HG02642 (cell line): ENCODE data around the gene PRKAR2B.

Source experiments
- ATAC-seq: cut with Tn5 transposase; IDR thresholded peaks from one replicate; pipeline ENCODE4 v1.9.1; 2021; ENCODE audit warnings: mild to moderate bottlenecking; ENCODE audit not compliant: unreplicated experiment, poor library complexity

PRKAR2B gene

GRCh38 chr7:107170051-107170915 lies 125.8 kb downstream of the PRKAR2B start:
- no peak for ATAC-seq

- ATAC-seq = no peak
Observed at GRCh38 chr7:107171496-107171895, 127.0 kb downstream of the PRKAR2B start.

DNA sequence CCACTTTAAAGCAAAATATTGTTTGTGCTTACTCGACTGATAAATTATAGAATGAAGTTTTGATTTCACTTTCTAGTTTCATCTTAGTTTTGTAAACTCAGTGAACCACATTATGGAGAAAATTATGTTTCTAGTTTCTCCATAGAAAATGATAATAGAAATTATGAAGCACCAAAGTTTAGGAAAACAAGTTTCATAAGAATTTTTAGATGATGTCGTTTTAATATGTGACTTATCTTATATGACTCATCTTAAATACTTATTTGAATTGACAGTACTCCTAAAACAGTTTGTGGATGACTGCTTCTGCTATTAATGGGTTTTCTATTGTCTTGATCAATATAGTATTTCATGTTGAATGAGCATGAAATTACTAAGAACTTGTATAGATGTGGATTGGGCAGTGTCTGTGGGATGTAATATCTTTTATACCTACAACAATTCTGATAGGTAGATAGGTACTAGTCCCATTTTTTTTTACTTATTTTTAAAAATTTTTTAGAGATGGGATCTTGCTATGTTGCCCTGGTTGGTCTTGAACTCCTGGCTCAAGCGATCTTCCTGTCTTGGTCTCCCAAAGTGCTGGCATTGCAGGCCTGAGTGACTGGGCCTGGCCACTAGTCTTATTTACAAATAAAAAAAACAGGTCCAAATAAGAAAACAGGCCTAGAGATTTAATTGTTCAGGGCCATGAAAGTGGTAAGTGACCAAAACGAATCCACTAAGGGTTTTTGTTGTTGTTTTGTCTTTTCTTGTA lies 127.9 kb downstream of the PRKAR2B start:
- ATAC-seq = no peak

- ATAC-seq = no peak
Observed at GRCh38 chr7:107173191-107173590, 128.7 kb downstream of the PRKAR2B start.

- peak; percentile 56 for ATAC-seq
Observed at GRCh38 chr7:107173691-107174406, 129.3 kb downstream of the PRKAR2B start.

GRCh38 chr7:107179326-107180164 lies 135.0 kb downstream of the PRKAR2B start:
- no peak for ATAC-seq

- no peak for ATAC-seq
Observed at GRCh38 chr7:107180378-107180777, 135.9 kb downstream of the PRKAR2B start.

GRCh38 chr7:107181172-107181571 lies 136.7 kb downstream of the PRKAR2B start:
- no peak for ATAC-seq

DNA sequence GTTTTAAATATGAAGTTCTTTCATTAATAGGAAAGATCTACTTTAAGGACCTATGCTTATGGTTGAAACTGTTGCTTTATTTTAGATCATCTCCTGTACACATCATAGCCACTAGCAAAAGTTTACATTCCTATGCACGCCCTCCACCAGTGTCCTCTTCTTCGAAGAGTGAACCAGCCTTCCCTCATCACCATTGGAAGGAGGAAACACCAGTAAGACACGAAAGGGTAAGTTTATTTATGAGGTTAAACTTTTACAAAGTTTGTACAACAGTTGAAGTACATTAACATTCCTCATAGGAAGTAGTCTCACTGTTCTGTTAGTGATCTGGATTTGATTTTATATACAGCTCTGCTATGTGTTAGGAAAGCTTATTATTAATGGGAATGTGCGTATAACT lies 141.2 kb downstream of the PRKAR2B start:
- no peak for ATAC-seq

DNA sequence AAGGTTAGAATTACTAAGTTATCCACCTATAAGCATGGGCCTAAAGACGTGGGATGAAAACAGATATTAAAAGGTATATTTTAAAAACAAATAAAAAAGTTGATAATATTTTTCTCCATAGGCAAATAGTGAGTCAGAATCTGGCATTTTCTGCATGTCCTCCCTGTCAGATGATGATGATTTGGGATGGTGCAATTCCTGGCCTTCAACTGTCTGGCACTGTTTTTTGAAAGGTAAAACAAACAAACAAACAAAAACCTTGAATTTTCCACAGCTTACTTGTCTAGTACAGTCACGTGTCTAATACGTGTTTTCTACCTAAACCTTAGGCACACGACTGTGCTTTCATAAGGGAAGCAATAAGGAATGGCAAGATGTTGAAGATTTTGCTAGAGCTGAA lies 141.7 kb downstream of the PRKAR2B start:
- ATAC-seq = no peak

DNA sequence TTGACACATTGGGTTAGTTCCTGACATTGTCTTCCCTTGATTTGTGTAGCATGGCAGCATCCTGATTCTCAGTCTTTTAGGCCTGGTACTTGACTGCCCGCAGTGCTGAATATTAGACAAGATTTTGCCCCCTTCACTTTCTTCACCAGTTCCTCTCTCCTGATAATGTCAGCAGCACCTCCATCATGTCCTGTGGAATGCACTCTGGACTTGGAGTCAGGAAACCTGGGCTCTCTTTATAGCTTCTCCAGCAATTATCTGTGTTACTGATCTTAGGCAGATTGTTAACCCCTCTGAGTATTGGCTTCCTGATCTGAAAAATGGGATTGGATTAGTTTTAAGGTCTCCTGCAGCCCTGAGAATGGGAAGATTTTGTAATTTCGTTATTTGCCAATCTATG lies 143.3 kb downstream of the PRKAR2B start:
- ATAC-seq = no peak

GRCh38 chr7:107190090-107190489 lies 145.6 kb downstream of the PRKAR2B start:
- ATAC-seq = no peak

DNA sequence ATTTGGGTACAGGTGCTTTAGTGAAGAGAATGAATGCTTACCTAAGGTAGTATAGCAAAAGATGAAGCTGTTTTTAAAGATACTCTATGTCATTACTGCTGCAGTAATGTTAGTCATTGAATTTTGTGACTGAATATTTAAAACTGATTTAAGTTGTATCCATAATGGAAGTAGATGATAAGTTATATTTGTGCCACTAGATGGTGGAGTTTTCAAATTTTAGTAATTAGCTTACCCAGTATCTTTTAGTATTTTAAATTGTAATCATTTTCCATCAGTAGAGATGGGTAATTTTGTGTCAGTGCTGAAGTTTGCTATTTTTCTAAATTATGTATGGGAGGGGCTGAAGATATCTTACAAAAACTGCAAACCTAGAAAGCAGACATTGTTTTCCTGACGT lies 149.5 kb downstream of the PRKAR2B start:
- ATAC-seq = no peak

DNA sequence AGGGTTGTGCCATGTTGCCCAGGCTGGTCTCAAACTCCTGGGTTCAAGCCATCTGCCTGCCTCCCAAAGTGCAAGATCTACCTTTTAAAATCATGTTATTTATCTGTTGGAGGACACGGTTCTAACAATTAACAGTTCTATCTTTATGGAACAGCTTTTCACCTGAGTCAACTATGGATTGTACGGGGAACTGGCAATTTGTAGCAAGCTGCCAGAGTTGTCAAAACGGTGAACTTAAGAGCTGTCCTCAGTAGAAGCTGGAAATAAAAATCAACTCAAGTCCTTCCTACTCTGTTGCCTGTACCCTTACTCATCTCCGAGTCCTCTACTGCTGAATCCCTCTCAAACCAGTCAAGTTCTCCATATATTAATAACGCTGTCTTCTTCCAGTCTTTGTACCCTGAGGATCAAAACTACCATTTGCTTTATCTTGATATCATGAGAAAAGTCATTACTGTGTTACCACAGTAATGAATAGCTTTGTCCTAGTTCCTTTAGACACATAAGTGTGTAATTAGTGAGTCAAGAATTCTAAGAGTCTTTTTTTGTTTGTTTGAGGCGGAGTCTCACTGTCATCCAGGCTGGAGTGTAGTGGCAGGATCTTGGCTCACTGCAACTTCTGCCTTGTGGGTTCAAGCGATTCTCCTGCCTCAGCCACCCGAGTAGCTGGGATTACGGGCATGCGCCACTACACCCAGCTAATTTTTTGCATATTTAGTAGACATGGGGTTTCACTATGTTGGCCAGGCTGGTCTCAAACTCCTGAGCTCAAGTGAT lies 152.5 kb downstream of the PRKAR2B start:
- ATAC-seq = no peak

DNA sequence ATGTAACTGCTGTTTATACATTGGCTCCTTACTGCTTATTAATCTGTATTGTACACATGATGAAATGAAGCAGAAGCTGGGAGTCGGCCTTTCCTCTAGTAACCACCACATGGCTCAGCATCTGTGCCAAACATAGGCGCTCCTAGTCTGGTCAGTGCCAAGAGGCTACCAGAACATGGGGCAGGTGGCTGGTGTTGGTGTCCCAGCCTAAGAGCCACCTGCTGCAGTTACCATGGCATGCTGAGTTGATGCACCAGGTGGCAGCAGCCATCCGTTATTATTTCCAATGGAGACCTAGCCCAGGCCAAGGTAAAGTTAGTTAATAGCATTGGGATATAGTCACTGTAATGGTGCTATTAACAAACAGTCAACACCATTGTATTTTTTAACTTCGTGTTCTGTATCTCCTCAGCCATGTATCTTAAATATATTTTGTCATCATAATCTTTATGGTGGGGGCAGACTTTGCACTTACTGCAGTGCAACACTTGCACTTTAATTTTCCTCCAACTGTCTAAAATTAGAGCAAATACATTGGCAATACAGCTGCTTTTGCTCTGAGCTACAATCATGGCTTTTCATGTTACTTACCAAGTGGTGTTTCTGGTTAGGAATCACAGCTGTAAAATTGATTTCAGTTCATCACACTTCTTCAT lies 157.4 kb downstream of the PRKAR2B start:
- no peak for ATAC-seq

GRCh38 chr7:107203607-107204006 lies 159.1 kb downstream of the PRKAR2B start:
- no peak for ATAC-seq

DNA sequence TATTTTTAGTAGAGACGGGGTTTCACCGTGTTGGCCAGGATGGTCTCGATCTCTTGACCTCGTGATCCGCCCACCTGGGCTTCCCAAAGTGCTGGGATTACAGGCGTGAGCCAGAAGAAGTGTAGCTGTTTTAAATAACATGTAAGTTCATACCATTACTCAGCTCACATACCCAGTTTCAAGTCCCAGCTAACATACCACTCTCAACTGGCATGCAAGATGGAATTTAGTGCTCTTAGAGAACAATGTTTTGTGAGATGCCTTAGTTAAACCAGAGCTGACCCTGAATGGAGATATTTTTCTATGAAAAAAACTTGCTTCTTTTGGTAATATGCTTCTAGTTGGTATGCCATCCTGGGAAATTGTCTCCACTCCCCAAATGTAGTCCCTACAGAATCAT lies 161.6 kb downstream of the PRKAR2B start:
- no peak for ATAC-seq

GRCh38 chr7:107206706-107207105 lies 162.2 kb downstream of the PRKAR2B start:
- ATAC-seq = no peak

DNA sequence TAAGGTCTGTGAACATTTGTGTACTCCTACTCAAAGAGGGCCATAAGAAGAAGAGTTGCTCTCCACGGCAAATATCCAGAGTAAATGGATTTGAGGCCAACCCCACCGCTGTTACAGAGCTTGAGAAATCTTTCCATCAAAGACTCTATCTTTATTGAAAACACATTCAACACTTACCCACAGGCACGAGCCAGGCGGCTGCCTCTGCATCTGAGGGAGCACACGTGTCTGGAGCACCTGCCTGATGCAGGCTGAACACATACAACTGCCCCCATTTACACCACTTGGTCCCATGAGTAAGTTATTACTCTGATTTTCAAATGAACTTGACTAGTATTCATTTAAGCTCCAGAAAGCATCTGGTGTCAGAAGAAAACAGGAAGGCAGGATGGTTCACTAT lies 163.0 kb downstream of the PRKAR2B start:
- ATAC-seq = no peak
